Activated naive CD4-positive, alpha-beta T cell treated with anti-CD3 and anti-CD28 coated beads for 36 hours (primary cell): ENCODE data around the gene KMT2D. TPM values are rescaled to one million over a fixed set of nuclear protein-coding genes. Genes with fewer than 3 reads are reported as not detected.

Experiments used
- total RNA-seq, 2 experiments: library from RNA; stranded (reverse); gene quantifications; one replicate each; pipeline ENCODE4 v1.2.3, GENCODE V29; 2021

KMT2D gene
- total RNA-seq, 2 experiments from 2014 or later: 44.9 to 49.0 TPM

Other genes starting within 250 kb of the KMT2D start
- 10 to 100 TPM in 1 of 2 experiments, 1 to 10 TPM in 1; 9.5 to 10.0 TPM for gene CACNB3, start 242.3 kb downstream of the KMT2D start, total RNA-seq
- gene DDX23, start 208.6 kb downstream of the KMT2D start, total RNA-seq: 100 to 1,000 TPM; 115 to 125 TPM
- 1 to 10 TPM; 6.8 to 7.4 TPM for gene RND1, start 194.9 kb downstream of the KMT2D start, total RNA-seq
- 10 to 100 TPM; 49.6 to 59.8 TPM for gene FKBP11, start 135.3 kb downstream of the KMT2D start, total RNA-seq
- gene ARF3, start 103.3 kb downstream of the KMT2D start, total RNA-seq: 10 to 100 TPM; 84.4 to 87.3 TPM
- not detected for gene WNT10B, start 89.1 kb downstream of the KMT2D start, total RNA-seq
- not detected for gene WNT1, start 82.5 kb downstream of the KMT2D start, total RNA-seq
- gene DDN, start 61.4 kb downstream of the KMT2D start, total RNA-seq: under 1 TPM; 0.20 to 0.21 TPM
- 10 to 100 TPM; 49.4 to 50.9 TPM for gene PRKAG1, start 42.0 kb downstream of the KMT2D start, total RNA-seq
- 10 to 100 TPM; 11.8 to 15.2 TPM for gene RHEBL1, start 9.2 kb upstream of the KMT2D start, total RNA-seq
- gene DHH, start 34.0 kb upstream of the KMT2D start, total RNA-seq: under 1 TPM in 1 of 2 experiments, not detected in 1; 0.07 TPM
- gene LMBR1L, start 50.1 kb upstream of the KMT2D start, total RNA-seq: 10 to 100 TPM; 60.1 to 66.8 TPM
- gene TUBA1B, start 70.6 kb upstream of the KMT2D start, total RNA-seq: 1,000 to 10,000 TPM; 2,826 to 2,914 TPM
- gene TUBA1A, start 128.3 kb upstream of the KMT2D start, total RNA-seq: 10 to 100 TPM; 47.4 to 49.1 TPM
- gene TUBA1C, start 204.3 kb upstream of the KMT2D start, total RNA-seq: 100 to 1,000 TPM; 214 to 227 TPM
- not detected for gene PRPH, start 234.4 kb upstream of the KMT2D start, total RNA-seq